Activated CD8-positive, alpha-beta memory T cell treated with anti-CD3 and anti-CD28 coated beads, Interleukin-2, amount 50 U/mL, for 4 hours (primary cell): ENCODE data around the gene EFNB2.

Source experiments
- DNase-seq: peaks from one replicate; pipeline ENCODE4 v3.0.0-alpha.2; 2020

EFNB2 gene

GRCh38 chr13:106480351-106480910 is 55.0 kb downstream of the EFNB2 start:
- no peak for DNase-seq

- no peak for DNase-seq
Measured at GRCh38 chr13:106479929-106480328, 55.5 kb downstream of the EFNB2 start.

- DNase-seq, result no peak
Measured at GRCh38 chr13:106478116-106478515, 57.3 kb downstream of the EFNB2 start.

- no peak for DNase-seq
Measured at GRCh38 chr13:106477303-106477702, 58.2 kb downstream of the EFNB2 start.

DNA sequence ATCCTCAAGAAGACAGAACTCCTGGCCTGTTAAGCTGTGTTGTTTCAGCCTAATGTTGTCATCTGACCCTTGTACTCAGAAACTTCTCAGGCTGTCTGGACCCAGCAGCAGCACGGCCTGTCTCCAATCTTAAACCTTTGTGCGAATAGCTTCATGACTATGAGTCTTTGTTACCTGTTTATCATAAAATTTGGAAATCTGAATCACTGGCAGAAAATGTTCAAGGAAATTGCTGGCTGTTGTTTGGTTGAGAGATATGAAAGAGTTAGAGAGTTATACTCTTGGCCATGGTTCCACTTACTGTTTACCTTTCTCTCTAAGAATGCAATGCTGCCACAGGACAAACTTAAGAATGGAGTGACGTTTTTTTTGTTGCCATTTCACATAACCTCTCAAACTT is 59.6 kb downstream of the EFNB2 start:
- DNase-seq, result no peak

GRCh38 chr13:106474912-106475311 is 60.5 kb downstream of the EFNB2 start:
- DNase-seq, result no peak

DNA sequence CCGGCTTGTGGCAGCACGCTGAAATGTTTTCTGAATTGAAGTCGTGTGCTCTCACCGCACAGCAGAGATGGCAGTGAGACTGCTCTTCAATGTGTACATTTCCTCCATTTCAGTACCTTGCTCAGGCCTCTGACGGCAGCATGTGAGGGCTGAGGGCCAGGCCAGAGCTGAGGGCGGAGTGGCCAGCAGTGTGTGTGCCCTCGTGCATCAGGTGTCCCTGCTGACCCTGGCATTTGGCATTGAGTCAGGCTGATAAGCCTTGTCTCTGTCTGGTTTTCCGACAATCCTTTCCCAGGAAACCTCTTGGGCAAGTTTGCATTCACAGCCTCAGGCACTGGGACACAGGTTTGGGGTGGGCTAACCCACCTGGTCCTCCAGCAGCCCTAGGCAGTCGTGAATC is 62.3 kb downstream of the EFNB2 start:
- DNase-seq, result no peak

DNA sequence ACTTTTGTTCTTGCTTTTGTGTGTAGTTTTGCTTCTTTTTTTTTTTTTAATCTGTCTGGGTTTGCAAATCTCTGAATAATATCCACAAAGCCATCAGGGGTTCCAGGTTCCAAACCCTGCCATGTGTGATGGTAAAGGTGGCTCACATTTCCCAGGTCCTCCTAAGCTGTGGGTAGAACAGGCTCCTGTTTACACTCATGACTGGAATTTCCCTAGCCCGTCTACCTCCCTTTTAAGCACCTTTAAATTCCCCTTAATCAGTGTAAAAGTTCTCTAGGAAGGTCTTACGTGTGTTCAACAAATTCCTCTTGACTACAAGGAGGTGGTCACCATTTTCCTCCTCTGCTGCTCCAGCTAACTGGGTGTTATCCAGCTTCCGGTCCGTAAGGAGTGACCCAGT is 62.8 kb downstream of the EFNB2 start:
- no peak for DNase-seq

GRCh38 chr13:106471957-106472543 is 63.4 kb downstream of the EFNB2 start:
- no peak for DNase-seq

- no peak for DNase-seq
Measured at GRCh38 chr13:106470576-106470975, 64.9 kb downstream of the EFNB2 start.

- no peak for DNase-seq
Measured at GRCh38 chr13:106468744-106469590, 66.5 kb downstream of the EFNB2 start.

- no peak for DNase-seq
Measured at GRCh38 chr13:106468207-106468606, 67.3 kb downstream of the EFNB2 start.

GRCh38 chr13:106467427-106468122 is 67.9 kb downstream of the EFNB2 start:
- DNase-seq, result no peak

DNA sequence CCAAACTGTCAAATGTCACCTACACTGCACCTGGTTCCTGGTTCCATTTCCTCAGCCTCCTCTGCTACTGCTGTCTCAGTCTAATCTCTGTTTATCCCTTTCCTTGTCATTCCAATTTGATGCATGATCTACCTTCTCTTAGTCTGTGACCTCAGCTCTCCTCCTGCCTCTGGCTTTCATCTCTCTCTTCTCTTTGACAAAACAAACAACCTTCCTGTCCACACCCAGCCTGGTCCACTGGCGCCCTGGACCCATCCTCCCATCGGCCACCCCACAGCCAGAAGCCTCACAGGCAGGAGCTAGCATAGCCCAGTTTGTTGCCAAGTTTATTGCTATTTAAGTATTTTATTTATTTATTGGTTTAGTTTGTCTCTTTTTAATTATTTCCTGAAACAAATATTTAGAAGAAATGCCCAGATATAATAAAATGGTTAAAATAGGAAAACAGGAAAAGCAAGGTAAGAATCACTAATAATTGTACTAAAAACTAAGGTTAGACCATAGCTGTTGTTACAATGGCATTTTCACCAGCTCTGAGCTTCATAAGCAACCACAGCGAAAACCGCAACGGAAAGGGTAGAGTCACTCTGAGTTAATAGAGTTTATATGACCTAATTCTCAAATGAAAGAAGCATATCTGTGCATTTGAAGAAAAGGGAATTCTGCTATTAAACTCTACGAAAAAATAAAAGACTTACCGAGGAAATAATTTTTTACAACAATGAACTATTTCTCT is 68.6 kb downstream of the EFNB2 start:
- DNase-seq, result no peak

DNA sequence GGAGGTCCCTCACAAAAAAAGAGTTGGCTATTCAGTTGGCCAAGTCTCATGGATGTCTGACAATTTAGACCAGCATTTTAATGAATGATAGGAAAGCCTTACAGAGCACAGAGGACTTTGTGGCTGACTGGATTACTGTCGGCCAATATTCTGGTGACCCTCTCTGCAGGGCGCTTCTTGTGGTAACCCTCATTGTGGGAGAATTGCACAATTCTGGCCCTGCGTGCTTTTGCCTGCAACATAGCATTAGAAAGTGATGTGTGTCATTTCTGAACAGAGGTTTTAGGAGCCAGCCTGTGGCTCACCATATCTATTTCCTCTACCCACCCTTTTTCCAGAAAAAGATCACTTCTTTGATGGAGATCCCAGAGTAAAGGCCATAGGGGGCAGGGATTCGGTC is 71.4 kb downstream of the EFNB2 start:
- no peak for DNase-seq

DNA sequence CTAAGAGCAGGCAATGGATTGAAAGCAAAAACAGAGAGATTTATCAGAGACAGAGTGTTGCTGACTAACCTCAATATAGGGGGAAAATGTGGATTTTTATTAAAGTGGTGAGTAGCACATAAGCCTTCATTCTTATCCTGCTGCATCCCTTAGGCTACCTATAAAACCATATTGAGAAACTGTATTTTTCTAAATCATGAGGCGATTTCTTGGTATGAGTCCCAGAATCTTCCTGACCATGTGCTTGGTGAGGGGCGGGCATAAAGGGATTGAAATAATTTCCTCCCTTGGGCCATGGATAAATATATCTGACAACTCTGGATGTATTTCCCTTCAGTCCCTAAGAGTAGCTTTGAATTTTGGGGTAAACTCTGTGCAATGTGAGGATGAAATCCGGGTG is 72.8 kb downstream of the EFNB2 start:
- no peak for DNase-seq

- DNase-seq, result no peak
Measured at GRCh38 chr13:106455777-106456176, 79.7 kb downstream of the EFNB2 start.

DNA sequence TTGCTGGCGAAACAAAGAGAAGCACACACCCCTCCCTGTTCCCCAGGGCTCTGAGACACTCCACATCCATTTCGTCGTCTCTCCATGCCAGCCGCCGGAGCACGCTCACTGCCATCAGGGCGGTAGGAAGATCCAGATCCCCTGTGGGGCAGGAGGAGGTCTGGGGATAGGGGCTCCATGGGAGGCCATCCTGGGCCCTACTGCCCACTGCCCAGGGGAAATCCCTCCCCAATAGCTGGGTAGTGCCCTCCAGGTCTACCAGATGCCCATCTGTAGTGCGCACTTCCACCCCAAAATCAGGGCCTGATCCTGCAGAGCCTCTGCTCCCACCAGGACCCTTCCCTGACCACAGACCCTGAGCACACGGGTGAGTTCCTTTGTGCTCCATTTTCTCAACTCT is 80.3 kb downstream of the EFNB2 start:
- no peak for DNase-seq

DNA sequence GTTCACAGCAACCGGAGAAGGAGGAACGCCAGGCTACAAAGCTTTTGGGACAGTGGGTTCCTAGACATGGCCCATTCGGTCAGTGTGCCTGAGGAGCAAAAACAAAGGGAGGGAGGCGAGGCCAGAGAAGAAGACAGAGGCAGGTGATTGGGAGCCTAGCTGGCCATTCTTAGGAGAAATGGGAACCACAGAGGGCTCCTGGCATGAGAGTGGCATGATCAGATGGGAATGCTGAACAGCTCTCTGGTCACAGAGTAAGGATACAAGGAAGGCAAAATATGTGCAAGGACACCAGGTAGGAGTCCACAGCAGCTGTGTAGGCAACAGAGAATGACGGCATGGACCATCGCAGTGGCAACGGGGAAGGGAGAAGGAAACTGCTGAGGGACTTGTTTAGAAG is 82.4 kb downstream of the EFNB2 start:
- no peak for DNase-seq

DNA sequence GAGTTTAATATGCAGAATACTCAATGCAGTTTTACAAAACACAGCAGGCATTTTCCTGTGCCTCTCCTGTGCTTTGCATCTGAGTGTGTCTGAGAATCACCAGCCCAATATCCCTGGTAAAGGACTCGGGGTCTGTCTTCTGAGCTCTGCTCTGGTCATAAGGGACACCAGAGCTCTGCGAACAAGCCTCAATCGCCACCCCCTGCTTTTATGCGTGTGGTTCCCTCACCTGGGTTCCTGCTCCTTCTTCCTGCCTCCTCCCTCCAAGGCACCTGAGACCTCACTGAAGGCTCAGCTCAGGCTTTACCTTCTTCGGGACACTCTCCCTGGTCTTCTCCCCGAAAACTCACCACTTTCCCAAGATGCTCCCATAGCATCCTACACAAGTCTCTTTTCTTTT is 84.5 kb downstream of the EFNB2 start:
- no peak for DNase-seq

DNA sequence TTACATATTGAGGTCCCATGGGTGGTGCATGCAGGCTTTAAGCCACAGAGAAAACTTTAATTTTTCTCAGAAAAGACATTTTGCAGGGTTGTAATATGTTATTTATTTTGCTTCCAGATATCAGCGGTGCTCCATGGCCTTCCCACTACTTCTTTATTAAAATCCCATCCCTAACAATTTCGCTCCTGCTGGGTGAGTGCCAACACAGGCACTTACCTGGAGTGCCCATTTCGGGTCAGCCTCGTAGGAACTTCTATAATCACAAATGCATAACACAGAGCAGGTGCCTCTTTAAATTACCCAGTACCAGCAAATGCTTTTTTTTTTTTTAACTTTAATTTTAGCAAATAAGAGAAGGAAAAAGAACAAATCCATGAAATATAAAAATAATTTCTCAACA is 86.4 kb downstream of the EFNB2 start:
- no peak for DNase-seq

DNA sequence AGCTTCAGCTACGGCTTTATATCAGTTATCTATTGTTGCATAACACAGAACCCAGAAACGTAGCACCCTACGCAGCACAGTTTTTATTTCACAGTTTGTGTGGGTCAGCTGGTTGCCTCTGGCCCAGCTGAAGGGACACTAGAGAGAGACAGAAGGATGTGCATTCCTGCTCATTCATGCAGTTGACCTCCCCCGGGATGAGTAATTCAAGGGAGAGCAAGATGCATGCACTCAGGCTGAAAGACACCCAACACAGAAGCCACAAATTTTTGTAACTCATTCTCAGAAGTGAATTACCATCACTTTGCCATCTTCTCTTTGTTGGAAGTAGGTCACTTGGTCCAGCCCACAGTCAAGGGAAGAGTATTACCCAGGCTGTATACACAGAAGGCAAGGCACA is 89.5 kb downstream of the EFNB2 start:
- no peak for DNase-seq
